ENCODE data around the gene EXT2. TPM values are rescaled to one million over a fixed set of nuclear protein-coding genes. Genes with fewer than 3 reads are reported as not detected.
A peak's percentile ranks its signal among the peaks of the same experiment; 100 is the strongest.

EXT2 gene
- total RNA-seq, 1 experiment from 2014 or later = 39.1 TPM

- DNase-seq (ENCODE audit: low spot score) (no peak), ATAC-seq (no peak)
- Mint-ChIP-seq H3K9me3 (peaks cover 17% of the 10 kb centered on the region), H3K27ac (peak overlapping the region; percentile 93), H3K36me3 (peaks cover 26% of the 10 kb centered on the region), H3K27me3 (ENCODE audit: low read depth) (no peaks in the 10 kb centered on the region), H3K4me3 (no peak overlapping the region), H3K4me1 (peaks cover 48% of the 10 kb centered on the region)
- TF ChIP-seq ELF4 (CRISPR knock-in tag; IDR thresholded peaks at IDR 0.05; ENCODE audit: low read depth) (no peak), HMGXB4 (CRISPR knock-in tag; IDR thresholded peaks at IDR 0.05) (no peak), ZNF512 (CRISPR knock-in tag; IDR thresholded peaks at IDR 0.05; ENCODE audit: borderline replicate concordance) (no peak), JAZF1 (CRISPR knock-in tag; IDR thresholded peaks at IDR 0.05) (no peak), CBFB (CRISPR knock-in tag; IDR thresholded peaks at IDR 0.05; ENCODE audit: low read depth) (no peak), FOXP1 (CRISPR knock-in tag; IDR thresholded peaks at IDR 0.05; ENCODE audit: borderline replicate concordance) (no peak)
- TF ChIP-seq, protein P1, sequence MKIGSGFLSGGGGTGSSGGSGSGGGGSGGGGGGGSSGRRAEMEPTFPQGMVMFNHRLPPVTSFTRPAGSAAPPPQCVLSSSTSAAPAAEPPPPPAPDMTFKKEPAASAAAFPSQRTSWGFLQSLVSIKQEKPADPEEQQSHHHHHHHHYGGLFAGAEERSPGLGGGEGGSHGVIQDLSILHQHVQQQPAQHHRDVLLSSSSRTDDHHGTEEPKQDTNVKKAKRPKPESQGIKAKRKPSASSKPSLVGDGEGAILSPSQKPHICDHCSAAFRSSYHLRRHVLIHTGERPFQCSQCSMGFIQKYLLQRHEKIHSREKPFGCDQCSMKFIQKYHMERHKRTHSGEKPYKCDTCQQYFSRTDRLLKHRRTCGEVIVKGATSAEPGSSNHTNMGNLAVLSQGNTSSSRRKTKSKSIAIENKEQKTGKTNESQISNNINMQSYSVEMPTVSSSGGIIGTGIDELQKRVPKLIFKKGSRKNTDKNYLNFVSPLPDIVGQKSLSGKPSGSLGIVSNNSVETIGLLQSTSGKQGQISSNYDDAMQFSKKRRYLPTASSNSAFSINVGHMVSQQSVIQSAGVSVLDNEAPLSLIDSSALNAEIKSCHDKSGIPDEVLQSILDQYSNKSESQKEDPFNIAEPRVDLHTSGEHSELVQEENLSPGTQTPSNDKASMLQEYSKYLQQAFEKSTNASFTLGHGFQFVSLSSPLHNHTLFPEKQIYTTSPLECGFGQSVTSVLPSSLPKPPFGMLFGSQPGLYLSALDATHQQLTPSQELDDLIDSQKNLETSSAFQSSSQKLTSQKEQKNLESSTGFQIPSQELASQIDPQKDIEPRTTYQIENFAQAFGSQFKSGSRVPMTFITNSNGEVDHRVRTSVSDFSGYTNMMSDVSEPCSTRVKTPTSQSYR (CRISPR knock-in tag; IDR thresholded peaks at IDR 0.05) = no peak
- ChIA-PET POLR2A (no interaction called here), CTCF (interaction anchor here (0.9 to 2.0 kb wide), 2 partner anchors 66 to 67 kb away, joined by 4 read pairs; no protein-coding TSS in a partner anchor)
Measured at GRCh38 chr11:44199816-44200215, 104.3 kb downstream of the EXT2 start.

- Mint-ChIP-seq H3K9me3 (no peaks in the 10 kb centered on the region), H3K4me3 (no peak overlapping the region), H3K4me1 (peaks cover 42% of the 10 kb centered on the region), H3K36me3 (peaks cover 4% of the 10 kb centered on the region; the same call in 1 of the 2 replicates), H3K27ac (no peak overlapping the region), H3K27me3 (ENCODE audit: low read depth) (no peaks in the 10 kb centered on the region)
- ChIA-PET POLR2A (no interaction called here), CTCF (no interaction called here)
- ATAC-seq (no peak), DNase-seq (ENCODE audit: low spot score) (no peak)
- TF ChIP-seq NFE2L1 (CRISPR knock-in tag; IDR thresholded peaks at IDR 0.05) = no peak
- TF ChIP-seq MXD4 (CRISPR knock-in tag; IDR thresholded peaks at IDR 0.05; ENCODE audit: borderline replicate concordance) = no peak
- TF ChIP-seq CTCF (IDR thresholded peaks at IDR 0.05) = no peak
- no peak for TF ChIP-seq ZSCAN18 (CRISPR knock-in tag; IDR thresholded peaks at IDR 0.05)
- TF ChIP-seq ZNF121 (CRISPR knock-in tag; IDR thresholded peaks at IDR 0.05) = no peak
- TF ChIP-seq NR2C2 (CRISPR knock-in tag; IDR thresholded peaks at IDR 0.05) = no peak
- TF ChIP-seq HMGA2 (CRISPR knock-in tag; IDR thresholded peaks at IDR 0.05) = no peak
- no peak for TF ChIP-seq CBFB (CRISPR knock-in tag; IDR thresholded peaks at IDR 0.05; ENCODE audit: low read depth)
Measured at GRCh38 chr11:44203270-44204043, 108.0 kb downstream of the EXT2 start.

All from WTC11 (cell line).